OCI-LY1 (cell line): ENCODE measurements around the gene SFN.

Experiments used
- EZH2 ChIP-seq: fragments of 200-600 bp; sonication (generic), shearing (Covaris generic); IDR thresholded peaks from 2 replicates; pipeline ENCODE4 v1.8.0; 2017; ENCODE audit warnings: borderline replicate concordance, mixed run types, mild to moderate bottlenecking, antibody characterized with exemption, low read length, moderate library complexity, mixed read lengths
- TF ChIP-seq, protein P1 (sequence below): fragments of 200-600 bp; sonication (generic), shearing (Covaris generic); IDR thresholded peaks from 2 replicates; pipeline ENCODE4 v1.5.1; 2017; ENCODE audit warnings: mild to moderate bottlenecking, antibody characterized with exemption, low read length, moderate library complexity, mixed read lengths

DNA sequence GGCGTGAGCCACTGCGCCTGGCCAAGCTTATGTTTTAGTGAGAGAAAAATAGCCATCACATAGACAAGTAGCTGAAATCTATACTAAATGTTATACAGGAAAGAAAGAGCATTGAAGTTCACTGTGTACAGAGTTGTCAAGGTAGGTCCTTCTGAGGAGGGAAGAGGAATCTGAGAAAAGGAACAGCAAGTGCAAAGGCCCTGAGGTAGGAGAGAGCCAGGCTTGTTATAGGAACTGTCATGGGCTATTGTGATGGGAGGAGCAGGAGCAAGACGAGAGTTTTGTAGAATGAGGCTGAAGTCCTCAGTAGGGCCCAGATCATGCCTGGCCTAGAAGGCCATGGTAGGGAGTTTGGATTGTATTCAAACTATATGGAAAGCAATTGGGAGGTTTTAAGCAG, 31.9 kb upstream of the SFN start:
- TF ChIP-seq, protein P1, sequence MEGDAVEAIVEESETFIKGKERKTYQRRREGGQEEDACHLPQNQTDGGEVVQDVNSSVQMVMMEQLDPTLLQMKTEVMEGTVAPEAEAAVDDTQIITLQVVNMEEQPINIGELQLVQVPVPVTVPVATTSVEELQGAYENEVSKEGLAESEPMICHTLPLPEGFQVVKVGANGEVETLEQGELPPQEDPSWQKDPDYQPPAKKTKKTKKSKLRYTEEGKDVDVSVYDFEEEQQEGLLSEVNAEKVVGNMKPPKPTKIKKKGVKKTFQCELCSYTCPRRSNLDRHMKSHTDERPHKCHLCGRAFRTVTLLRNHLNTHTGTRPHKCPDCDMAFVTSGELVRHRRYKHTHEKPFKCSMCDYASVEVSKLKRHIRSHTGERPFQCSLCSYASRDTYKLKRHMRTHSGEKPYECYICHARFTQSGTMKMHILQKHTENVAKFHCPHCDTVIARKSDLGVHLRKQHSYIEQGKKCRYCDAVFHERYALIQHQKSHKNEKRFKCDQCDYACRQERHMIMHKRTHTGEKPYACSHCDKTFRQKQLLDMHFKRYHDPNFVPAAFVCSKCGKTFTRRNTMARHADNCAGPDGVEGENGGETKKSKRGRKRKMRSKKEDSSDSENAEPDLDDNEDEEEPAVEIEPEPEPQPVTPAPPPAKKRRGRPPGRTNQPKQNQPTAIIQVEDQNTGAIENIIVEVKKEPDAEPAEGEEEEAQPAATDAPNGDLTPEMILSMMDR = no peak
- TF ChIP-seq EZH2 = no peak
